Neural progenitor cell (in vitro differentiated cells): Measurements from ENCODE around the gene TSR1.

Source experiments
- EZH2phosphoT487 ChIP-seq: fragments of 200-600 bp; sonication (generic); IDR thresholded peaks from 2 replicates; pipeline ENCODE4 v1.6.1; 2017; ENCODE audit warnings: antibody characterized with exemption
- TF ChIP-seq, protein P1 (sequence below): fragments of 200-600 bp; sonication (generic); IDR thresholded peaks from 2 replicates; pipeline ENCODE4 v1.5.1; 2017; ENCODE audit warnings: antibody characterized with exemption, mild to moderate bottlenecking

DNA sequence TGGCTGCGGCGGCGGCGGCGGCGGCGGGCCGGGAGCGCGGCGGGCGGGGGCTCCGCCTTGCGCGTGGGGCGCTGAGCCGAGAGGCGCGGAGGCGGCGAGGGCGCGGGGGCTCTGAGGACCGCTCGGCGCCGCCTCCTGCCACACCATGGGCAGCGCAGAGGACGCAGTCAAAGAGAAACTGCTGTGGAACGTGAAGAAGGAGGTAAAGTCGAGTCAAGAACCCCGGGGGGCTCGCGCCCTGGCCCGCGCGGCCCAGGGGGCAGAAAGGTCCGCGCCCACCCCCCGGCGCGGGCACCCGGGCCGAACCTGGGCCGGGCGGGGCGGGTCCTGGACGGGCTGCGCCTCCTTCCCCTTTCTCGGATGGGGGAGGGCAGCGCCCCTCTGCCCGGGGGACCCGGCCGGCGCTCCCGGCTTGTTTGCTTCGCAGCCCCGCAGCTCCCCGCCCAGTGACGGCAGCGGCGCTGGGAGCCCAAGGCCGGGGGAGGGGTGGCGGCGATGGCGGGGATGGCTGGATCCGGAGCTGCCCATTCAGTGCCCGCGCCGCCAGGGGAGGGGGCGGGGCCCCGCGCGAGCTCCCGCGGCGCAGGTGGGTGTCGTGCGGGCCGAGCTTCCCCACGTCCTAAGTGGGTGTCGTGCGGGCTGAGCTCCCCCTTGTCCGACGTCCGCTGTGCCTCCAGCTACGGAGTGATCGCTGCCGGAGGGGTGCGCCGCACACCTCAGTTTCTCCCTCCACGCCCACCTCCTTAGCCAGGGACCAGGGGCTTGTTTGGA lies 1.5 kb upstream of the TSR1 start:
- TF ChIP-seq, protein P1, sequence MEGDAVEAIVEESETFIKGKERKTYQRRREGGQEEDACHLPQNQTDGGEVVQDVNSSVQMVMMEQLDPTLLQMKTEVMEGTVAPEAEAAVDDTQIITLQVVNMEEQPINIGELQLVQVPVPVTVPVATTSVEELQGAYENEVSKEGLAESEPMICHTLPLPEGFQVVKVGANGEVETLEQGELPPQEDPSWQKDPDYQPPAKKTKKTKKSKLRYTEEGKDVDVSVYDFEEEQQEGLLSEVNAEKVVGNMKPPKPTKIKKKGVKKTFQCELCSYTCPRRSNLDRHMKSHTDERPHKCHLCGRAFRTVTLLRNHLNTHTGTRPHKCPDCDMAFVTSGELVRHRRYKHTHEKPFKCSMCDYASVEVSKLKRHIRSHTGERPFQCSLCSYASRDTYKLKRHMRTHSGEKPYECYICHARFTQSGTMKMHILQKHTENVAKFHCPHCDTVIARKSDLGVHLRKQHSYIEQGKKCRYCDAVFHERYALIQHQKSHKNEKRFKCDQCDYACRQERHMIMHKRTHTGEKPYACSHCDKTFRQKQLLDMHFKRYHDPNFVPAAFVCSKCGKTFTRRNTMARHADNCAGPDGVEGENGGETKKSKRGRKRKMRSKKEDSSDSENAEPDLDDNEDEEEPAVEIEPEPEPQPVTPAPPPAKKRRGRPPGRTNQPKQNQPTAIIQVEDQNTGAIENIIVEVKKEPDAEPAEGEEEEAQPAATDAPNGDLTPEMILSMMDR: no peak
- no peak for TF ChIP-seq EZH2phosphoT487
